Stimulated activated CD4-positive, alpha-beta T cell treated with anti-CD3 and anti-CD28 coated beads, Interleukin-4, amount 100 ng/mL, for 48 hours (primary cell): ENCODE measurements around the gene PACC1.
"Not testable (repeated sequence)": the region's sequence is repeated elsewhere in the genome, so short reads cannot be mapped to it uniquely, and the experiment has no call there.

Experiments
- DNase-seq, 2 donors: peaks; one replicate each; pipeline ENCODE4 v3.0.0-alpha.2; 2020; ENCODE audit warnings: low read depth in 2 of 2

PACC1 gene

GRCh38 chr1:212328248-212328647 lies 86.4 kb downstream of the PACC1 start:
- no peak for DNase-seq

GRCh38 chr1:212326541-212326940 lies 88.1 kb downstream of the PACC1 start:
- no peak for DNase-seq

- DNase-seq: no peak
Measured at GRCh38 chr1:212323066-212323465, 91.6 kb downstream of the PACC1 start.

- DNase-seq: not testable (repeated sequence)
Measured at GRCh38 chr1:212321031-212321430, 93.7 kb downstream of the PACC1 start.

- DNase-seq: no peak
Measured at GRCh38 chr1:212317916-212318315, 96.8 kb downstream of the PACC1 start.

GRCh38 chr1:212315907-212316306 lies 98.8 kb downstream of the PACC1 start:
- DNase-seq: no peak

- DNase-seq: no peak
Measured at GRCh38 chr1:212315184-212315583, 99.5 kb downstream of the PACC1 start.
